Heart left ventricle (tissue), 13 donors: Measurements from ENCODE around the gene KCNK18.

ENCODE experiments used
- CTCF ChIP-seq, 12 donors: fragments of 200-600 bp; sonication (generic) in 4 of 12; IDR thresholded peaks; one replicate each; pipeline versions ENCODE4 v1.5.0 to v1.8.0; 2018 to 2022; ENCODE audit warnings: antibody characterized with exemption in 12 of 12, mild to moderate bottlenecking in 5 of 12
- POLR2A ChIP-seq, 2 donors: fragments of 450-650 bp; IDR thresholded peaks; one replicate each; pipeline ENCODE4 v1.6.1; 2017; ENCODE audit warnings: antibody characterized with exemption in 2 of 2, mild to moderate bottlenecking in 2 of 2, moderate library complexity in 2 of 2
- donor health status: ischemic (EF 13 %, LVEDD 7.1; RV severe dilation, severe dysfunction).
- donor health status: DM: no; HTN: yes; CAD: no.
- donor health status: DM: no; HTN: no; CAD: no.
- donor health status: ischemic (EF 25% LVEDD 6.9; RV normal size, moderate dysfunction).
- donor health status: ischemic (EF 25% LVEDD 5.7; RV mildly dilated, moderate dysfunction).
- donor health status: ischemic (EF 35%, LVEDD 5.7; RV mildly dilated, moderate dysfunction).
- donor health status: nonischemic (EF 11% LVEDD 7.7; RV severe dilation, severe dysfunction).
- donor health status: DM: yes; HTN: yes; CAD: no.
- donor health status: PGD.
- donor health status: ischemic (EF 29% LVEDD 5.4; RV normal size, mild dysfunction).
- donor health status: nonischemic (EF 23%, LVEDD 6.1; RV moderate dilation, normal function).

- no peak for TF ChIP-seq CTCF (IDR thresholded peaks at IDR 0.05)
- no peak for TF ChIP-seq POLR2A (IDR thresholded peaks at IDR 0.05)
These were observed 43.6 kb downstream of the KCNK18 start, which contains the start of gene SLC18A2 for GRCh38 chr10:117240621-117241529.
